HG03045 (cell line): Measurements from ENCODE around the gene HEXD.
"Not testable (repeated sequence)": the region's sequence is repeated elsewhere in the genome, so short reads cannot be mapped to it uniquely, and the experiment has no call there.

Source experiments
- ATAC-seq: cut with Tn5 transposase; IDR thresholded peaks from one replicate; pipeline ENCODE4 v1.9.1; 2021; ENCODE audit warnings: mild to moderate bottlenecking, moderate library complexity; ENCODE audit not compliant: unreplicated experiment

Gene HEXD

DNA sequence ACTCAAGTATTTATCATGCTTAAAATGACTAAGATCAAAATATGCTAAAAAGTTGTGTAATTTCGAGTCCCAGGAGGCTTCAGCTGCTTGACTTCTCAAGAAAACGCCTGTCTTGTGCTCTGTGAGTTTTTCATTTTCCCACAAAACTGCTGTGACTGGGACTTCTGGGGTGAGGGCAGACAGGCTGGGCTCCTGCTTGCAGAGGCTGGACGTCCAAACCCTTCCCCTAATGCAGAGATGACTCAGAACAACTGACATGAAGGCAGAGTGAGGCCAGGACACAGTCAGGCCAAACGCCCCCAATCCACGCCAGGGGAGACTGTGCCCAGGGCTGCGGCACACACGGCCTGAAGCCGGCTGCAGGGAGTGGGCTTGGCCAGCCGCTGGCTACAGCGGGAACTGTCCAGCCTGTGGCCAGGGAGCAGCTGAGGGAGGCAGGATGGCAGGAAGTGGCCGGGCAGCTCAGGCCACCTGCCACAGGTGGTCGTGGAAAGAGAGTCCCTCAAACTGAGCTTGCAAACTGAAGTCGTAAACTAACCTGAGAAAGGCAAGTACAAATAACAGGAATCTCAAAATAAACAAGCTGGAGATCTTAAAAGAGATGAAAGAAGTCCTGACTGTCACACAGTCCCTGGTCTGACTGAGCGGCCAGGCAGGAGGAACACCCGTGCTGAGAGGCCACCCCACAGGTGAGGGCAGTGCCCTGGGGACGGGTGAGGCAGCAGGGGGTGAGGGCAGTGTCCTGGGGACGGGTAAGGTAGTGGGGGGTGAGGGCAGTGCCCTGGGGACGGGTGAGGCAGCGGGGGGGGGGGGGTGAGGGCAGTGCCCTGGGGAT is 21.3 kb upstream of the HEXD start:
- ATAC-seq, result no peak

DNA sequence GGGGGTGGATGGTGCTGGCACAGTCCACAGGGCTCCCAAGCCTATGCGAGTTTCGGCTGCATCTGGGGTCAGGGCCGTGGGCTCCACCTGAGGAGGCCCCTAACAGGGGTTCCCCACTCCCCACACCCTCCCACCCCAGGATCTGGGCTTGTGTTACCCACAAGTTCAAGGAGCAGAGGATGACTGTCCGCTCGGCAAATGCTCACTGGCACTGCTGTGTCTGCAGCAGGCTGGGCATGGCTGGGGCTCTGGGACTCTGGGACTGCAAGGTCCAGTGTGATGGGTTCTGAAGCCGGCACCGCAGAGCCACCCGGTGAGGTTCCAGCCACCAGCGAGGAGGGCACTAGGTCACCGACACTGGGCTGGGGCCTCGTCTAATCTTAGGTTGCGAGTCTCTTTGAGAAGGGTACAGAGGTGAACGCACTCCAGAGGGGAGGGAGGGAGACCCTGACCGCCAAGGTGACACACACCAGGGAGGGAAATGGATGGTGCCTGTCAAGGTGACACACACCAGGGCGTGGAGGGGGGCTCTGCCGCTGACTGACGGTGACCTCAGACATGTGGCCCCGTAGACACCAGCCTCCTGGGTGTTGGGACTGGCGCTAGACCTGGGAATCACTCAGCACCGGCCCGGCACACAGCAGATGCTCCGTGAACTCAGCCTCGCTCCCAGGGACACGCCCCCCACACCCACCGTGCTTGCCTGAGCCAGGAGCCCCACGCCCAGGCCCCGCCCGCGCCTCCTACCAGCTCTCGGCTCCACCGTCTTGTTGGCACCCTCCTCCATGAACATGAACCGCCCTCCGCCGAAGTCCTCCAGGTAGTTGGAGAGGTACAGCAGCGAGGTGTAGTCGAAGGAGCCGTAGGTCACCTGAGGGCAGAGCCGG is 20.5 kb upstream of the HEXD start:
- ATAC-seq, result no peak

DNA sequence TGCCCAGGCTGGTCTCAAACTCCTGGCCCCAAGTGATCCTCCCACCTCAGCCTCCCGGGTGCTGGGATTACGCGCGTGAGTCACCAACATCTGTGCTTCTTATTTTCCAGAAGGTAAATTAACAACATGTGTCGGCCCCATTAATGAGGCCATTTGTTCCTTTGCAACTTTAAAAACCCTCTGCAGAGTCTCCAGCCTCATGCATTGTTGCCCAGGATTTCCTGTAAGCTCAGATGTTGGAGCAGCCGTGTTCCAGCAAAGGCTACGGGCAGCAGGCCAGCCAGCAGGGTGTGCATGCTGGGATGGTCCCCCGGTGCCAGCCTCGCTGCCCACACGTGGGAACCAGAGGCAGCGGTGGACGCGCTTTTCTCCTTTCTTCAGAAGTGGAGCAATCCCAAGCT is 19.1 kb upstream of the HEXD start:
- ATAC-seq, result no peak

DNA sequence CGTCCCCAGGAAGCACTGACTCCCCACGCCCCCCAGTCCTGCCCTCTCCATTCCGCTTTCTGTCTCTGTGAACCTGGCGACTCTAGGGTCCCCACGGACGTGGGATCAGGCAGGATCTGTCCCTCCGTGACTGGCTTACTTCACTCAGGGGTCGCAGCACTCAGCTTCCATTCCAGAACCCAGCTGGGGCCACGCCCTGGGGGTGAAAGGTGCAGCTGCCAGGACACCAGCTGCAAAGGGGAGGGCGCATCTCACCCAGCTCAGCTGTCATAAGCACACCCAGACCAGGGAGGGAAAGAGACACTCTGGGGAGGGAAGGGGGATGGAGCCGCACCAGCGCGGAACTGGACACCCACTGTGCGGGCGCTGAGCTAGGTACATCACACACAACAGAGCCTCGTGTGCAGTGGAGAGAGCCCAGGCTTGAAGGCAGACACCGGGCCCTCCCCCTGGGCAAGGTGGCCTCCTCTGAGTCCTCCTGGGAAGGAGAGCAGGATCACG is 18.5 kb upstream of the HEXD start:
- no peak for ATAC-seq

DNA sequence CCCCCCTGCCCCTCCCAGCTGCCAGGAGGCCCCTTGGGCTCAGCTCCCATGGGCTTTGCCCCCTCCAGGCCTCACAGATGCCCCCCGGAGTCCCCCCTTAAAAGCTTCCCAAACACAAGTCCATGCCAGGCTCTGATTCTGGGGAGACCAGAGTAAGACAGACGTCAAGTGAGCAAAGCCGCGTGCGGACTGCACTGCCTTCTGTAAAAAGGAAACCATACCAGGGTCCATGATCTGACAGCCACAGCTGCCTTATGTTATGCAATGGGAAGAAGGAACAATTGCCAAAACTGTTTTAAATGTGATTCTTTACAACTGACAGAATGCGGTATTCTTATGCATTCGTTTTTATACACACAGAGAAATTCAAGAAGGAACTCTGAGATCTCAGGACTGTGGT is 17.9 kb upstream of the HEXD start:
- ATAC-seq, result no peak

DNA sequence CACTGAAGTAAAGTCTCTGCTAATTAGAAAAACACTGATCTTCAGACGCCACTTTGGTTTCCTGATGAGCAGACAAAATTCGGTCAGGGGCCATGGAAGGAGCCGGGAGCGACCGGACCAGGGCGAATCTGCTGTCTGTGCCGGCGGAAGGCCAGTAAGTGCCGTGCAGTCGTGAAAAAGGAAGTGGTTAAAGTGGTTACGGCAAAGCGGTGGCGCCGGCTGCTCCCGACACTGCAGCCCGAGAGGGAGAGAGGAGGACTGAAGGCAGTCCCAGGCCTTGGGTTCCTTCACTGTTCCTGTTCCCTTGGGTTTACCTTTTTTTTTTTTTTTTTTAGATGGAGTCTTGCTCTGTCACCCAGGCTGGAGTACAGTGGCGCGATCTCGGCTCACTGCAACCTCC is 17.3 kb upstream of the HEXD start:
- no peak for ATAC-seq

DNA sequence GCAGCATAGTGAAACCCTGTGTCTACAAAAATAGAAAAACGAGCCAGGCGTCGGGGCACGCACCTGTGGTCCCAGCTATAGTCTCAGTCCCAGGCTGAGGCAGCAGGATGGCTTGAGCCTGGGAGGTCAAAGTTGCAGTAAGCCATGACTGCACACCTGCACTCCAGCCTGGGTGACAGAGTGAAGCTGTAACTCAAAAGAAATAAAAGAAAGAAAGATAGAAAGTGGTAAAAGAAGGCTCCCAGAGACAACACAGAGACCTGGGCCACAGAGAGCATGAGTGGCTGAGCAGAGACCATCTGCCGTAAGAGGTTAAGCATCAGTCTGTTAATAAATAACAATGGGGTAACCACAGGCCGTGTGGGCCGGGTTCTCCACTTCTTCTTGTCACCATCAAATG is 15.3 kb upstream of the HEXD start:
- peak; percentile 54 for ATAC-seq

DNA sequence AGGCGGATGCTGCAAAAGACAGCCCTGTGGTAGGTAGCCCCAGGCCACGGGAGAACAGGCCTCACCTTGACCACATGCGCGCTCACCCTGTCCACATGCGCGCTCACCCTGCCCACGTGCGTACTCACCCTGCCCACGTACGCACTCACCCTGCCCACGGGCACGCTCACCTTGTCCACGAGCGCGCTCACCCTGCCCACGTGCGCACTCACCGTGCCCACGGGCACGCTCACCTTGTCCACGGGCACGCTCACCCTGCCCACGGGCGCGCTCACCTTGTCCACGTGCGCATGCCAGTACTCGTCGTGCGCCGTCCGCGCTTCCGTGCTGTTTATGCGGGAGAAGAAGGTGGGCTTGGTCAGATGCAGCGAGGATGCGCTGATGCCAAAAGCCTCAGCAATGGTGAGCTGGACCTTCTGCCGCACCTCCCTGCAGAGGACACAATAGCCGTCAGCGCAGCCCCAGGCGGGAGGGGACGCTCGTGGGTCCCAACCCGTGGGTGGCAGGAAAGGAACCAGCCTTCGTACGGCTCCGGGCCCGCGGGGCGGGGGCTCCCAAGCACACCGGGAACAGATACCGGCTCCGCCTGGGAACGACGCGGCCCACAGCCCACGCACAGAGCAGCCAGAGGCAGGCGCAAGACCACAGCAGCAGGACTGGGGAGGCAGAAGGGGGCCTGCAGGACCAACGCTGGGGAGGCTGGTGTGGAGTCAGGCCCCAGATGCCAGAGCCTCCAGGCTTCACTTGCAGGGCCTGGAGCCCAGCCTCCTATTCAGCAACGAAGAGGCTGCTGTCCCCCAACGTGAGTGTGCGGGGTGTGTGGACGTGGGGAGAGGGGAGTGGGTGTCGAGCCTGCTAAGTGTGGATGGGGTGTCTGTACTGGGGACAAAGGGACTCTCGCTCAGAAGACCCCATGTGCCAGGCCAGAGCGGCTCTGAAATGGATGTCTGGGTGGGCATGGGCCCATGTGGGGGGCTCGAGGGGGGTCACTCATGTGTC is 14.2 kb upstream of the HEXD start:
- no peak for ATAC-seq

DNA sequence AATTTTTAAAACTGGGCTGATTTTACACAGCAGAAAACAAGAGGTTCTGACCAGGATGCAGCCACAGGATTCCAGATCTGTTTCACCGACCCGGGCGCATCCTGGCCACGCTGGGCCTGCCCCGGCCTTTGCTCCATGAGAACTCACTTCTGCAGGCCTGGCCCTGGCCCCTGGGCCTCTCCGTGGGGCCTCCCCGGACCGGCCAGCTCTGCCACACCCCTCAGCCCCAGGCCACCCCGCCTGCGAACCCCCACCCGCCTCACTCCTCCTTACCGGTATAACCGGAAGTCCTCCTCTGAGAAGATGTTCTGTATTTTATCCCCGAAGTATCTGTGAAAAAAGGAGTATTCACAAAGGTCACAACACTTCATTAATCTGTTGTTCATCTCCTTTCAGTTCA is 13.1 kb upstream of the HEXD start:
- ATAC-seq, result no peak

DNA sequence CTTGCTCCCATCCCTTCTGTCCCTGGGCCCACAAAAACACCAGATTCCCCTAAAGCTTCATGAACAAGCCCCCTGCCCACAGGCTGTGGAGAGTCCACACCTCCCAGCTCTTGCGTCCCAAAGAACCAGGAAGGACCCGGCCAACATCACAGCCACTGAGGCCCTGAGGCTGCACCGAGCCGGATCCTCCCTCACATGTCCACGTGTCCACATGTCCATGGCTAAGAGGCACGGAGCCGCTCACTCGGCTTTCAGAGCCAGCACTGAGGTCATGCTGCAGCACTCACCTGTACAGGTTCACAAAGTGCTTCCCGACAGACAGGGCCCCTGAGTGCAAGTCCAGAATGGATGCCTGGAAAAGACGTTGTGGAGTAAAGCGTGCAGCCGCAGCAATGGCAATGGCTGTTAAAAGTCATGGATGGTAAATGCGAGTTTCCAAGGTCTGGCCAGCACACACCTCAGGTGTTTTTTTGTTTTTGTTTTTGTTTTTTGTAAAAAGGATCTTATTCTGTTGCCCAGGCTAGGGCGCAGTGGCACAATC is 11.9 kb upstream of the HEXD start:
- no peak for ATAC-seq

DNA sequence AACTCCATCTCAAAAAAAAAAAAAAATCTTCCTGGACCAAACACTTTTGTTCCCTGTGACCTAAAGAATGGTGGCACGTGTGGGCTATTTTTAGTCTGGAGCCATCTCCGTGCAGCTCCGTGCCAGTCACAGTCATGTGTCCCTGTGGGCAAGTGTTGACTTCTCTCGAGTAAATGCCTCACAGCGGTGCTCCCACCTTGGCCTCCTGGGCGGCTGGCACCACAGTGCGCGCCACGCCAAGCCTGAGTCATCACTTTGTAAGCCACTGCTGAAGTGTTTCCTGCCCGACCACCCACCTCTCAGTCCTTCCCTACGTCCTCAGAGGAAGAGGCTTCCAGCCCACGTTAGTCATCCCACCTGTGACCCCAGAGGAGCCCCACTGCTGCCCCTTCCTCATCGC is 10.9 kb upstream of the HEXD start:
- ATAC-seq, result no peak

DNA sequence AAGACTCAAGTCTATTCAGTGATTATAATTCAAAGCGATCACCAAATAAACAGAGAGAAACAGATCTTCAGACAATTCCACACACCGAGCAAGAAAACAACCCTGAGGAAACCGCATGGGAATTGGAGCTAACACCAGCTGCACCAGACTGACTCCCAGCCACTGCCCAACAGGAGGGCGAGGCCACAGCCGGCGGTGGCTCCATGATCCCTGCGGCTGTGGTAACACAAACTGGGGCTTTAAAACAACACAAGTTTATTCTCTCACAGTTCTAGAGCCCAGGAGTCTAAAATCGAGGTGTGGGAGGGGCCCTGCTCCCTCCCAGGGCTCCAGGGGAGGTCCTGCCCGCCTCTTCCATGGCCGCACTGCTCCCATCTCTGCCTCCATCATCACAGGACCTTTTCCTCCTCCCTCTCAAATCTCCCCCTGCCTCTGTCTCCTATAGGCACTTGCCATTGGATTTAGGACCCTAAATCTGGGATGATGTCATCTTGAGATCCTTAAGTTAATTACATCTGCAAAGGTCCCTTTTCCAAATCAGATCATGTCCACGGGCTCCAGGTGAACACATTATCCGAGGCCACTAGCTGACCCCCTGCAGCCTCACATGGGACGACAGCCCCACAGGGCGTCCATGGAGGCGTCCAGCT is 9.7 kb upstream of the HEXD start:
- ATAC-seq, result no peak

DNA sequence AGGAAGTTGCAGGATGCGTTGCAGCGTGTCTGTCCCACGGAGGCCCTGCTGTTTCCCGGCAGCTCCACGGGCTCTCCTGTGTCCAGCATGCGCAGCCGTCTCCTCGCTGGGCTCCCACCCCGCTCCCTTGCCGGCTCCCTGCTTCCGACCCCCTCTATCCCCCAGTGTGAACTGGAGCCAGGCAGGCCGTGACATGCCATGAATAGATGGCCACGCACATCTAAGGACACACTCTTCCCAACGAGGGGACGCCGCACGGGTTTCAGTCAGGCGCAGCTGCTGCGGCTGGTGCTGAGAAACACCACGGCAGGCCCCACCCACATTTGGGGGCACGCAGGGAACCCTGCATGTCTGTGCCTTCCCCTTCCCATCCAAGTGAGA is 9.2 kb upstream of the HEXD start:
- ATAC-seq, result no peak

DNA sequence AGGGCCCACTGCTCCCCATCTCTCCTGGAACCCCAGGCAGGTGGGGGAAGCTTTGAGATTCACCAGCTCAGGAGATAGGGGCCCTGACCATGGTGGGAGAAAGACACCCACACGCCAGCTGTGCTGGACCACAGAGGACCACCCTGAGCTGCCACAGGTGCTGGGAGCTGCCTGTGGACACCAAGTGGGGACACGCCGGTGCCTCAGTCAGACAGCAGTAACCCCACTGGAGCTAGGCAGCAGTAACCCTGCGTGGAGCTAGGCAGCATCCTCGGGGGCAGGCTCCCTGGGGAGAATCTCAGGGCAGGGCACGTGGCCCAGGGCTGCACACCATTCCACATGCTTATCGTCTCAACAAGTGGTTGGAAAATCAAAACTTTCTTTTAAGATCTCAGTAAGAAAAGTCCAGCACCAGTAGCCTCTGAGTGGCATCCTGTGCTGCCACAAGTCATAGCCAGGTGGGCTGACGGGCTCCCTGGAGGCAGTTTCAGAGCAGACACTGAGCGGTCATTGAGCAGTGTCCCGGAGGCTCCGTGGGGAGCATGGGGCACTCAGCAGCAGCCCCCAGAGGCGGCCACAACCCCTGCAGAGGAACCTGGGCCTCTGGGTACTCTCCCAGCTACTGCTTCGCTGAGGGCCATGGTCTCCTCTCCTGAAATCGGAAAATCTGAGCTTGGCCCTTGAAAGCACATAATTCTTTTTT is 8.0 kb upstream of the HEXD start:
- no peak for ATAC-seq

DNA sequence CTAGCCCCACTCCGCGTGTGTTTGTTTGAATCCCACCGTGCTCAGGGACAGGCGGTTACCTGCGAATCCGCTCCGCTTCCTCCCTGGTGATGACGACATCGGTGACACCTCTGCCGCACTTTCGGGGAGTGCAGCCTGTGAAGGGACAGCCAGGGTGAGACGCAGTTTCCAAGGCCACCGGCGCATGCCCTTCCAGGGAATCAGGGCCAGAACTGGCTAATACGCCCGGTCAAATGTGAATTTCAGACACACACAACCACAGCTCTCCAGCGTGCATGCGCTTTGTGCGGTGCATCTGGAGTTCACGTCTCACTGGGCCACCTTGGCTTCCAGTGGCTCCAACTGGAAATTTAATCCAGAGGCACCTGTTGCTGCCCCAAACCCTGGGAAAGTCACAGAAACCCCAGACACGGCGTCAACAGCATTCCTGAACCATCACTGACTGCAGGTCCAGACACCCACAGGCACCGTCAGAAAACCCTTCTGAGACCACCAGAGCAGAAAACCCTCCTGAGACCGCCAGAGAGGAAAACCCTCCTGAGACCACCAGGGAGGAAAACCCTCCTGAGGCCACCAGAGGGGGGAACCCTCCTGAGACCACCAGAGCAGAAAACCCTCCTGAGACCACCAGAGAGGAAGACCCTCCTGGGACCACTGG is 6.6 kb upstream of the HEXD start:
- no peak for ATAC-seq

DNA sequence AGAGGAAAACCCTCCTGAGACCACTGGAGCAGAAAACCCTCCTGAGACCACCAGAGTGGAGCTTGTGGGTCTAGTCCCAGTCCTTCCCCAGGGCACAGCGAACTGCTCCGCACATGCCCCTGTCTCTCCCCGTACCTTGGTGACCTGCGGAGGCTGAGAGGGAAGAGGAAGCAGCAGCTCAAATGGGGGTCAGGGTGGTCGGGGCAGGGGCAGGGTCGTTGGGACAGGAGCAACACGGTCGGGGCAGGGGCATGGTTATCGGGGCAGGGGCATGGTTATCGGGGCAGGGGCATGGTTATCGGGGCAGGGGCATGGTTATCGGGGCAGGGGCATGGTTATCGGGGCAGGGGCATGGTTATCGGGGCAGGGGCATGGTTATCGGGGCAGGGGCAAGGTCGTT is 6.1 kb upstream of the HEXD start:
- ATAC-seq, result not testable (repeated sequence)

DNA sequence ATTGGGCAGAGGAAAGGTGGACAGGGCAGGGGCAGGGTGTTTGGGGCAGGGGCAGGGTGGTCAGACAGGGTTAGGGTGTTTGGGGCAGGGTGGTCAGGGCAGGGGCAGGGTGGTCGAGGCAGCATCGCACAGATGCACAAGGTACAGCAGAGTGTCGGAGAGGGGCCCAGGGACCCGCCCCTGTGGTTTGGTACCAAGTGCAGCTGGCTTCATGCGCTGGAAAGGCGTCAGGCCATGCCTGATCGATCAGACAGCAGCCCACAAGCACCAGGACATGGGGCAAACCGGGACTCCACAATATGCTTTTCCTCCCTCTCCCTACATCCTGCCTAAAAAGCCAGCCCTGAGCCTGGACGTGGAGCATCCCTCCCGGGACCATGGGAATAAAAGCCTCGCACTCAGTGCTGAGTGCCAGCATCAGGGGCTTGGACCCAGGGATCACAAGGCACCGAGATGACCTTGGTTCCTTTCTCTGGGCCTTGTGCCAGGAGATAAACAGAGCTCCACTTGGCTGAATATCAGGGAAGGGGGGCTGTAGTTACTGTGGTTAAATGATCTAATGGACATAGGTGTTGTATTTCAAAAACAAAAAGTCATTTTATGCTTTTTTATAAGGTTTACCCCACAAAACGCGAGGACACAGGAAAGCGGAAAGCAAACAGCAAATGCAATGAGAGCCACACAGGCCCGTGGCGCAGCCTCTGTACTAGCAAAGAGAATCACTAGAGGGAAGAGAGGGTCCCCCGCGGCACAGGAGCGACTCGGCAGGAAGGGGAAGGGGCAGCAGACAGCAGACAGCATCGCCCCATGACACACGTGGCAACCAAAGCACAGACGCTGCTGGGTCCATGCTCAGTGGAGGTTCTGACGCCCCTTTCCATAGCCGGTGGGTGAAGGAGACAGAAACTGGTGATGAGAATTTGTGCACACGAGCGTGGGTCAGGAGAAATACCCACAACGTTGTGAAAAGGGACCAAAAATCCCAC is 5.3 kb upstream of the HEXD start:
- no peak for ATAC-seq
